HG03103 (cell line): Measurements from ENCODE around the gene MRPL4.

Source experiments
- ATAC-seq: cut with Tn5 transposase; IDR thresholded peaks from one replicate; pipeline ENCODE4 v1.9.1; 2021; ENCODE audit warnings: low read depth; ENCODE audit not compliant: unreplicated experiment

MRPL4 gene

DNA sequence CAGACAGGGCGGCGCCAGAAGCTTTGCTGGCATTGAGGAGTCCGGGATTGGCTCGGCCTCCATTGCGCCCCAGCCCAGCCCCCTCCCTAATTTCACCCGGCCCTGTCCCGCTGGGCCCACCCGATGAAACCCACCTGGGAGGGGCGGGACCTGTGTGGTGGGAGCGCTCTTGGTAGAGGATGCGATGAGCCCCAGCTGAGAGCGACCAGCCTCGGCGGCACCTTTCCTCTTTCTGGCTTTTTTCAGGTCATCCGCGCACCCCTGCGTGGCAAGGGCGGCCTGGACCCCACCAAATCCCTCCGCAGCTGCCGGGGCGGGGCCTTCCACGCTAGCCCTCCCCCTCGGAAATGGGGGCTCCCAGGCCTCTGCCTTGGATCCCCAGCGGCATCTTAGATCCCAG lies 57.4 kb downstream of the MRPL4 start, which contains the start of gene ZGLP1:
TSS of gene ZGLP1 (minus strand) at position 393 of the 400 bp plus-strand sequence.
- no peak for ATAC-seq
